Stimulated activated CD4-positive, alpha-beta T cell treated with anti-CD3 and anti-CD28 coated beads, Interleukin-12 subunit alpha, Interleukin-12 subunit beta, amount 100 ng/mL, for 24 hours (primary cell): ENCODE results near the gene GPR180.
"Not testable (repeated sequence)": the region's sequence is repeated elsewhere in the genome, so short reads cannot be mapped to it uniquely, and the experiment has no call there.

Source experiments
- DNase-seq, 2 experiments: peaks; one replicate each; pipeline ENCODE4 v3.0.0-alpha.2; 2020; ENCODE audit warnings: low read depth in 2 of 2

GPR180 gene

DNA sequence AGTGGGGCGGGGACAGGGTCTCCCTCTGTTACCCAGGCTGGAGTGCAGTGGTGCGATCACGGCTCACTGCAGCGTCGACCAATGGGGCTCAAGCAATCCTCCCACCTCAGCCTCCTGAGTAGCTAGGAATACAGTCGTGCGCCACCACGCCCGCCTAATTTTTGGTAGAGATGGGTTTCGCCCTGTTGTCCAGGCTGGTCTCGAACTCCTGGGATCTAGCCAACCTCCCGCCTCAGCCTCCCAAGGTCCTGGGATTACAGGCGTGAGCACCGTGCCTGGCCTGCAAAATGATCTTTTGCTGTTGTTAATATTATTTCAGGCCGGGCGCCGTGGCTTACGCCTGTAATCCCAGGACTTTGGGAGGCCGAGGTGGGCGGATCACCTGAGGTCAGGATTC lies 5.1 kb upstream of the GPR180 start:
- DNase-seq, result no peak

DNA sequence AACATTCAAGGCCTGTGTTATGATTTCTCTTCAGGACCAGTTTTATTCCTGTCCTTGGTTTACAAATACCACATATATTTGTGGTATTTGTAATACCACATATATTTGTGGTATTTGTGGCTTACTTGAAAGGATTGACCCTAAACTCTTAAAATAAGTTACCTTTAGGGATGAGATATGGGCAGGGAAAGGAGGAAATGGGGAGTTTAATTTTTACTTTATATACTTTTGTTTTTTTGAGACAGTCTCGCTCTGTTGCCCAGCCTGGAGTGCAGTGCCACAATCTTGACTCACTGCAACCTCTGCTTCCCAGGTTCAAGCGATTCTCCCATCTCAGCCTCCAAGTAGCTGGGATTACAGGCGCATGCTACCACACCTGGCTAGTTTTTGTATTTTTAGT lies 3.4 kb upstream of the GPR180 start:
- DNase-seq, result no peak

DNA sequence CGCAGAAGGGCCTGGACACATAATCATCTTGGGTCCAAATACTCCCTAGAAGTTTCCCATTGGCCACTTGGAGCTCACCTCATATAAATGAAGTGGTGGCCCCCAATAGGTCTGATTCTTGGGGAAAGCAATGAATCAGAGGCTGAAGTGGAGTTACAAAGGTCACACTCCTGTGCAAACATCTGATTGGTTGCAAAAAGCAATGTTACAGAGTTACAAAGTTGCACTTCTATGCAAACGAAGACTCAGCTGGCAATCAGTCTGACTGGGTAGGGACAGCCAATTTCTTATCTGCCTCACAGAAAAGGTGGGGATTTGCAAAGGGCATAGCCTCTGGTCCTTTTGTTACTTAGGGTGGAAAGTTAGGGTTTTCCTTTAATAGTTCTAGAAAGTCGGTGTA lies 1.8 kb upstream of the GPR180 start:
- no peak for DNase-seq

DNA sequence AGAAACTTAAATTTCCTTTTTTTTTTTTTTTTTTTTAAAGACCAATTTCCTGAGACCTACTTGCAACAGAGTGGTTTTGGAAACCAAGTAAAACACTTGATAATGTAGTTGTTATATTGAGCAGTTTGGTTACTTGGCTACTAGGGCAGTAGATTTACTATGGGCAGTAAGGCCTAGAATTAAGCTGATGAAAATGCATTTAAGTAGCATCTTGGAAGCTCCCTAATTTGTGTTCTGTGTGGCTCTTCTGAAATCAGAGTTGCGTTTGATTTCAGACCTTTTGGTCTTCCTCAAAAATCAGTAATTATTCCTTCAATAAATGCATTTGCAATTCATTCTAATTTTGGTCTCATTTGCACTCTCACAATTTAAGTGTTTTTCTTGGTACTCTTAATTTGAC lies 810 bp downstream of the GPR180 start:
- DNase-seq, result no peak

DNA sequence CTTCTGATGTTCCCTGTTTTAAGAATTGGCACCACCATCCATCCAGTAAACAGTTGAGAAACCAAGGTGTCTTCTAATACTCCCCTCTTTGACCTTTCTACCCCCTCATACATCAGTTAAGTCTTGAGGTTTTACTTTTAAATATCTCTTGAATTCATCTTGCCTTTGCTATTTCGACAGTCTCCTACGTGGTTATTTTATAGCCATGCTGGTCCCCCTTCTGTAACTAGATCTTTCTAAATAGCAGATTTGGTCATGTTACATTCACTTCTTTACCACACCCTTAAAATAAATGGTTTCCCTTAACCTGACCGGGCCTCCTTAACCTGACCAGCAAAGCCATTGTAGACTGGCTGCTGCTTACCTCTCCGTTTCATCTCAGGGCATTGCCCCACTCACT lies 5.4 kb downstream of the GPR180 start:
- no peak for DNase-seq

DNA sequence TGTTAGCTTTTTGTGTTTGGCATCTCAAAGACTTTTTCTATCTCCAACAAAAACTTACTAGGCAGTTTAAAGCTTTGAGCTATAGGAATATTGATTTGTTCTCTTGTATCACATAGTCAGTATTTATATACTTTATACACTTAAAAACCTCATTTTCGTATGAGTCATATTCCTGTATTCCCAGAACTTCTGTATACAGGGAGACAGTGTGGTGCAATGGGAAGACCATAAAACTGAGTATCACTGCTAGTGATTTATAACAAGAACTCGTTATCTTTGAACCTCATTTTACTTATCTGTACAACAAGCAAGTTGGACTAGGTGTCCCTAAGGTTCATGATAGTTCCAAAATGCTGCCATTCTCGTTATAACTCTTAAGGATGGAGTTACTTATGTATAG lies 6.3 kb downstream of the GPR180 start:
- DNase-seq, result no peak

DNA sequence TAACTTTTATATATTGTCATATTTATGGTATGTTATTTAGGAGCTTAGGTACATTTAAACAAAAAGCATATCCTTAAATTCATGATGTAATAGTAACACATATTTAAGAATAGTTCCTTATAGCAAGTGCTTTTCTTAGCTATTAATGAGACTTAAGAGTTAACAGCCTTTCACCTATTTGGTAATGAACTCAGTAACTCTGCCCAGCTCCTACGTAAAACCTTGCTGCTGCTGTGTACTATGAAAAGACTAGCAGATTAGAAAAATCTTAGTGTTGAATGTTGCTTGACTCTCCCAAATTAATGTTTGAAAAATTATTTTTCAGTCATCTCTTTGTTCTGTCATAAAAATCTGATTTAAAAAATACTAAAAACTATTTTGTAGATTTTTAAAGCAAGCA lies 6.9 kb downstream of the GPR180 start:
- DNase-seq, result no peak

DNA sequence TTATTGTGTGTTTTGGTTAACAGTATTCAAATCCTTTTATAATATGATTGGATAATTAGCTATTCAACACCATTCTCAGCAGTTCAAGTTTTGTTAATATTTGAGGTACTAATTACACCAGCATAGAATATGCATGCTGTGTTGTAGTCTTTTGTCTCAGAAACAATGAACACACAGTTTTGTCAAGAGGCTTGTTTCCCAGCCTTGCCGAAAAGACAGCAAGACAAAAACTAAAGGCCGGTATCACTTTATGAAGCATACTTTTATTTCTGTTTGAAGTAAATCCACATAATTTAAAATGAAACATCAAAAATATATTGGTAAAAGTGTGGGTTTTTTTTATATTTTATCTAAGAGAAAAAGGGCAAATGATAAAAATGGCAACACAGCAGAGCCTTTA lies 7.5 kb downstream of the GPR180 start:
- no peak for DNase-seq

DNA sequence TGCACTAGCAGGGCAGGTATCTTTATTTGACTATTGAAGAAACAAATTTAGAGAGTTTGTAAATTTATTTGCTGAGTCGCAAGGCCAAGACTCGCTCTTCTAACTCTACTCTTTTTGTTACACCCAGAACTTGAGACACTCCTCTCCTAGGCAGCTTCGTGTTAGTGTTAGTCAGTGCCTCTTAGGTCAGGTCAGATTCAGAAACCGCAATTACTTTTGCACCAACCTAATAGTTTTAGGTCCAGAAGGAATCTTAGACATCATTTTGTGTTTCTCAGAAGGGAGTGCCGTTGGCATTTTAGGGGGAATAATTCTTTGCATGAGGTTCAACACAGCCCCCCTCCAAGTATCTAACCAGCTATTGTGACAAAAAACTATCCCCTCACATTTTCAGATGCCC lies 8.8 kb downstream of the GPR180 start:
- DNase-seq, result no peak

DNA sequence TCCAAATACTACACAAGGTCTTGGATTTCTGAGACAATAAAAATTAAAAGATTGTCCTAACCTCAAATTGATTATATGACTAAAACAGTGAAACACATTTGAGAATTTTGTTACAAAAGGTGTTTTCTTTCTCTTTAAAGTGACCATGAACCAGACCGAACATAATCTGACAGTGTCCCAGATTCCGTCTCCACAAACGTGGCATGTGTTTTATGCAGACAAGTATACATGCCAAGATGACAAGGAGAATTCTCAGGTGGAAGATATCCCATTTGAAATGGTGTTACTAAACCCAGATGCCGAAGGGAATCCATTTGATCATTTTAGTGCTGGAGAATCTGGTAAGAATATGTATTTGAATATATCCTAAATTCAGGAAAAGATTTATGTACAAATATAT lies 10.4 kb downstream of the GPR180 start:
- DNase-seq, result no peak

DNA sequence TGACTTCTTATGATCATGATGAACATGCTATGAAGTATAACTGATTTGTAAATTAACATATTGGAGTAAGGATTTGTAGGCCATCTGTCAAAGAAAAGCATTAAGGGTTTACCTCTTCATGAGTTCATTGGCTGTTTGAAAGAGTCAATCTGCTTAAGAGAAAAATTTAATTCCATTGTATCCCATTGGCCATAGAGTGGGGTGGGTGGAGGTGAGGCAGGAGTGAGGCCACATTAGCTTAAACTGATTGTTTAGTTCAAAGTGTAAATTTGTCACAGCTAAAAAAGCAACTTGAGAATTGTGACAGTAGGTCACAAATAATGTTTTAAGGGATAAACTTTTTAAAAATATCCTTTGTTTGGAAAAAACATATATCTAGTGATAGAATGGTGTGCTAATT lies 11.4 kb downstream of the GPR180 start:
- no peak for DNase-seq

DNA sequence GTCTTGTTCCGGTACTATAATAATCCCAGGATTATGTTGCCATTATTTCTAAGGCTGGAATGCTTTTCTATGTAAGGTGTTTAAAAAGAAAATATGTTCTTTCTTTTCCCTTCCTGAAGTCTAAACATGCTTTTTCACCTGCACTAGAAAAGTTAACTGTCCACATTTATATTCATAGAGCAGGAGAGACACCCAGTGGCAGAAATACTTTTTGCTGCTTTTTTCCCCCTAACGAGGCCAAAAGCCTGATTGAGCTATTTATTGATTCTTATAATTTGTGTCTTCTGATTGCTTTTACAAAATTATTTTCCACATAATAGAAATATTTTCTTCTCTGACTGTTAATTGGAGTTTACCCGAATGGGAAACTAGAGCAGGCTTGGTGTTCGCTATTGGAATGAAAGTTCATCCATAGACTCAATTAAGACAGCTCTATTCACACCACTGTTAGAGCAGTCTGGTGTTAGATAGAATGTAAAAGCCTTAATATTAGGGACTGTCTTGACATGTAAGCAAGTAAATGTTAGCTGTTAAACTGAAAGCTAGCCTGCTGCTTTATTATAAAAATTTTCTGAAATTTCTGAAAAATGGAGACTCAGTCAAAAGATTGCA lies 15.8 kb downstream of the GPR180 start:
- no peak for DNase-seq

DNA sequence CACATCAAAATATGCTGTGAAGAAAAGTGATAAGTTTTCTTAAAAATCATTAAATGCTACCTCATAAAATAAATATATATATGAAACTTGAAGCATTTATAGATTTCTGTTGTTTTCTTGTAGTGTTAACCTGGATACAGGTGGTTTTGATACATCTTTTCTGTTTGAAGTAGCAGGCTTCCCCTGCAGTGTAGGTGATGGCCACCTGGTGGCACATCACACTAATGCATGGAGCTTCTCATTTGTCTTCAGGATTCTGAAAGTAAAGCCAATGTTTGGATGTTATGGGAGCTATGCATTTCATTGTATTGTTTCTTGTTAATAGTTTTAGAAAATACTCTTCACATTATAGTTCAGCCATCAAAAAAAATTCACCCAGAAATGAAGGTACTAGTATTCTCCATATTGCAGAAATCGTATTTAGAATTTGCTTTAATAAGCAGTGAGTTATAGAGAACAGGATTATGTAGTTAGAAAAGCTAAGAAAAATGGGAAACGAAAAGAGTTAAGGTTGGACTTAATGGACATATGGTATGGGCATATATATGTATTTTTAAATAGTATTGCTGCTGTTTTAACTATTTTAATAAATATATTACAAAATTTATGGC lies 18.7 kb downstream of the GPR180 start:
- peak in 1 of 2 experiments; percentile 14 for DNase-seq

DNA sequence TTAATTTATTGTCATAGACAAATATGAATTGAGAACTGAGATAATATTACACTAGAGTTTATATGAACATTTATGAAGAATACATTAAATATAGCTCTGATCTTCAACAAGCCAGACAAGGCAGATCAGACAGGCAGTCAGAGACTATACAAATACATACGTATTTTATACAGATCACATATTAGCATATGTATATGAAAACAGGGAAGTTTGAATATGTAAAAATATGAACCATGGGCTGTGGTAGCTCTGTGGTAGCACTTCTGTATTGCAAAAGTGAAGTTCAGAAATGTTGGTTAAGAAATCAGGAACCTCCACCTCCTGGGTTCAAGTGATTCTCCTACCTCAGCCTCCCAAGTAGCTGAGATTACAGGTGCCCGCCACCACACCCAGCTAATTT lies 20.7 kb downstream of the GPR180 start:
- no peak for DNase-seq

DNA sequence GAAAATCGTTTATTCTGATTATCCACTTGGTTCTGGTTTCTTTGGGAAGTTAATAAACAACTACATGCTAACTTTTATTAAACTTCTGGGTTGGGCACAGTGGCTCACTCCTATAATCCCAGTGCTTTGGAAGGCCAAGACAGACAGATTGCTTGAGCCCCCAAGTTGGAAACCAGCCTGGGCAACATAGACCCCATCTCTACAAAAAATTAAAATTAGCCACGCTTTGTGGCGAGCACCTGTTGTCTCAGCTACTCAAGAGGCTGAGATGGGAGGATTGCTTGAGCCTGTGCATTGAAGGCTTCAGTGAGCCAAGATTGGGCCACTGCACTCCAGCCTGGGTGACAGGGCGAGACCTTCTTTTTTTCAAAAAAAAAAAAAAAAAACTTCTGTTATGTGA lies 21.7 kb downstream of the GPR180 start:
- DNase-seq, result no peak

DNA sequence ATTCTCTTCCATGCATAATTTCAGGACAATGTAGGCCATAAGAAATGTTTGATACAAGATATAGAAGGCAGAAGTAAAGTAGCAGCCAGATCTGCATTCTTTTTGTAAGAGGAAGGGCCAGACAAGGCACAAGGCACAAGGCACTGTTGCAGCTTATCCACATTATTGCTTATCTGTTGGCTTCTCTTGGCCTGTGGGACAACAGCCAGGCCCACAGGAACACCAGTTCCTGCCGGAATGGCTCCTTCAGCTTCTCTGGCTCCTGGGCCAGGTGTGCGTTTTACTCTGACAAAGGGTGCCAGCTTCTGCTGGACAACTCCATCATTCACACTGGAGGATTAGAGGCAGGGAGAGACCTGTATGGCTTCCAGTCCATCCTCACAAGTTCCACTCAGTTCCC lies 29.2 kb downstream of the GPR180 start:
- no peak for DNase-seq

DNA sequence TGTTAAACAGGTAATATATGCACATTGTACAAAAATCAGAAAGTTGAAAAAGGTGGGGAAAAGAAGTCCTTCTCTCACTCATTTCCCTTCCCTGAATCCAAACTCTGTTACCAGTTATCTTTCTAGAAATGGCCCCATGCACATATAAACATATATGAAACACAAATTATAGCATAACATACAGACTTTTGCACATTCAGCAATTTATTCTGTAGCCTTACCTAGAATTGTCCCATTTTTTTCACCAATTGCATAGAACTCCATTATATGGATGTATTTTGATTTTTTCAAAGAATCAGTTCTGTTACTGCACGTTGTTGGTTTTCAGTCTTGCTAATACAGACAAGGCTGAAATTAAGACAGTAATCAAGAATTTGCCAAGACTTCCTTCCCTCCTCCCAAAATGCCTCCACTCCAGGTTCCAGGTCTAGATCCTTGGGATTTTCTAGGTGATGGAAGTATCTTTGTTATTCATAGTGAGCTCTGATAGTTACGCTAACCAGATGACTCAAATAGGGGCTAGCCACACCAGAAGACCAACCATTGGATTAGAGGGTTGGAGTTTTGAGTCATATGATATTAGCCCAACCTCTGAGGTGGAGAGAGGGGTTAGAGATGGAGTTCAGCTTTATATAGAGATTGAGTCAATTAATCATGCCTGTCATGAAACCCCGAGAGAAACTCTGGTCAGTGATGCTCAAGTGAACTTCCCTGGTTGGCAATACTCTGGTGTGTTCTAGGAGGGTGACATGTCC lies 30.7 kb downstream of the GPR180 start:
- no peak for DNase-seq

DNA sequence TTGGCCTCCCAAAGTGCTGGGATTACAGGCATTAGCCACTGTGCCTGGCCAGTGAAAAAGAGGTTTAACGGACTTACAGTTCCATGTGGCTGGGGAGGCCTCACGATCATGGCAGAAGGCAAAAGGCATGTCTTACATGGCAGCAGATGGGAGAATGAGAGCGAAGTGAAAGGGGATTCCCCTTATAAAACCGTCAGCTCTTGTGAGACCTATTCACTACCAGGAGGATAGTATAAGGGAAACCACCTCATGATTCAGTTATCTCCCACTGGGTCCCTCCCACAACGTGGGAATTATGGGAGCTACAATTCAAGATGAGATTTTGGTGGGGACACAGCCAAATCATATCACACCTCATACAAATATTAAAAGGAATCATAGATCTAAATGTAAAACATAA lies 34.4 kb downstream of the GPR180 start:
- DNase-seq, result not testable (repeated sequence)

DNA sequence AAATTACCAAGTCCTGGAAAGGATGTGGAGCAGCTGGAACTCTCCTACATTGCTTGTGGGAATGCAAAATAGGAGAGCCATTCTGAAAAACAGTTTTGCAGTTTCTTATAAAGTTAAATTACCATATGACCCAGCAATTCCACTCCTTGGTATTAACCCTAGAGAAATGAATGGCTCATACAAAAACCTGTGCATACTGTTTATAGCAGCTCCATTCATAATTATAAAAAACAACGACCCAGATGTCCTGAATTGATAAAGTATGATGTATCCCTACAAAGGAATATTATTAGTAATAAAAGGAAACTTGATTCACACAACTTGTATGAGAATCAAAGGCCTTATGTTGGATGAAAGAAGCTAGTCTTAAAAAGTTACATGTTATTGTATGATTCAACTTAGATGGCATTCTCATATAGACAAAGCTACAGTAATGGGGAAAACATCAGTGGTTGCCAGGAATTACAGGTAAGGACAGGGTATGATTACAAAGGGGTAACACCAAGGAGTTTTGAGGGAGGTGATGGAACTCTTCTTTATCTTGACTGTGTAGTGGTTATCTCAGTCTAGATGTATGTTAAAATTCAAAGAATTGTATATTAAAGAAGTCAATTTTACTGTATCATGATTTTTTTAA lies 35.4 kb downstream of the GPR180 start:
- no peak for DNase-seq

DNA sequence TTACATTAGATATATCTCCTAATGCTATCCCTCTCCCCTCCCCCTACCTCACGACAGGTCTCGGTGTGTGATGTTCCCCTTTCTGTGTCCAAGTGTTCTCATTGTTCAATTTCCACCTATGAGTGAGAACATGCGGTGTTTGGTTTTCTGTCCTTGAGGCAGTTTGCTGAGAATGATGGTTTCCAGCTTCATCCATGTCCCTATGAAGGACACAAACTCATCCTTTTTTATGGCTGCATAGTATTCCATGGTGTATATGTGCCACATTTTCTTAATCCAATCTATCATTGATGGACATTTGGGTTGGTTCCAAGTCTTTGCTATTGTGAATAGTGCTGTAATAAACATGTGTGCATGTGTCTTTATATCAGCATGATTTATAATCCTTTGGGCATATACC lies 36.0 kb downstream of the GPR180 start:
- not testable (repeated sequence) for DNase-seq

DNA sequence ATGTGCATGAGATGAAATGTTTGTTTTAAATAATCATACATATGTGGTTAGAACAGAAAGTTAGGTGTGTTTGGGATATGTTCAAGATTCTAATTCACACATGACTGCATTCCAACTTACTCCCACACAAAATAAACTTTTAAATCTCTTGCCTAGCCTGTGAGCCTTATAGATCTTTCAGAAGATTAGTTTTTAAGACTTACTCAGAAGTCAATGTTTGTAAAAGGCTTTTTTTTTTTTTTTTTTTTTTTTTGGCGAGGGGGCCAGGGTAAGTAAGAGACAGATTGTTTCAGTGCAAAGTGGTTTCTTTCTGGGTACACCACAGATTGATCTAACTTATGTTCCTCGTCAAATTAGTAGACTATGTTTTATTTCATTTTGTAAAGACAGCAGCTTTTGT lies 39.1 kb downstream of the GPR180 start:
- no peak for DNase-seq

DNA sequence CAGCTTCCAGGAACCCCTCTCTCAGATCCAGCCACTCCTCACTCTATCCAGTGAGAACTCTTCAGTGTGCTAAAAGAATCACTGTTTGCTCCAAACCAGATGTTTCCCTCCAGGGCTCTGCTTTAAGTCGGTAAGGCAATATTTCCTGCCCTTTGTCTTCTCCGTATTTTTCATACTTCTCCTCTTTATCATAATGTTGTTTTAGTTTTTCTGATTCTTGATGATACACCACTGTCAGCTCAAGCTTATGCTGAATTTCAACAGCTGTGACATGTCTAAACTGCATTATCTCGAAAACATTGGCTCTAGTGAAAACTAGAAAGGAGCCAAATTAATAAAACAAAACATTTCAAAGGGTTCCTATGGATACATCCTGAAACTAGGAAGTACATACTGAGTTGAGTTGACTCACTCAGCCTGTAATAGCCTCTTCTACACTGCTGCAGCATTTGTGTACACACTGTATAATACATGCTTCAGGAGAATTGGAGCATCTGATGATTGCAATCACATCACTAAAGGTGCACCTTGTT lies 39.8 kb downstream of the GPR180 start:
- no peak for DNase-seq

DNA sequence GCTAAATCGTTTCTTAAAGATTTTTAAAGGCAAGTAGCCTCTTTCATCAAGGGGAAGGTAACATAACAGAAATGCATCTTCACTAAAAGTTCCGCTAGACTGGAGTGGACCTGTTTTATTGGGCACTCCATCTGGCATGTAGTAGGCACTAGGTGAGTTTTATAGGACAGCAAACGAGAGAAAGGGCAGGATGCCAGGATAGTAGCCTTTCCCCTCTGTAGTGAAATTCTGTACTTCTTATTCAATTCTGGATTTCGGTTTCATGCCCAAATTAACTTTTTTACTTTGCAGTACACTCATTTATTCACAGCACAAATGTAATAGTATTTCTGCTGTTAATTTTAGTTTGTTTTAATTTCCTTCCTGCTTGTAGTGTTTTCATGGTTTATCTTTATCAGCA lies 45.2 kb downstream of the GPR180 start:
- no peak for DNase-seq
